HepG2 (cell line): ENCODE measurements around the gene TF. TPM values are rescaled to one million over a fixed set of nuclear protein-coding genes. Genes with fewer than 3 reads are reported as not detected.

ENCODE experiments used
- AHR ChIP-seq: IDR thresholded peaks from 2 replicates; pipeline ENCODE4 v1.6.1; 2018; ENCODE audit warnings: missing genetic modification reagents, missing compliant biosample characterization
- ATF2 ChIP-seq: sonication (generic); formaldehyde crosslinking; IDR thresholded peaks from 2 replicates; pipeline ENCODE4 v1.4.0; 2020; ENCODE audit warnings: missing genetic modification reagents
- CEBPB ChIP-seq: IDR thresholded peaks from 2 replicates; pipeline ENCODE4 v1.6.1; 2011; ENCODE audit warnings: low read depth, low read length, improper control_type of control experiment, borderline replicate concordance
- EHMT2 ChIP-seq: fragments of 200-600 bp; sonication (generic); IDR thresholded peaks from 2 replicates; pipeline ENCODE4 v1.7.0; 2017; ENCODE audit warnings: antibody characterized with exemption, low read depth, low read length, borderline replicate concordance
- HNF1A ChIP-seq, 2 experiments: sonication (generic) in 1 of 2; formaldehyde crosslinking in 1 of 2; IDR thresholded peaks; 2 replicates each; pipeline versions ENCODE4 v1.4.0 to v1.6.1; 2016 to 2020; ENCODE audit warnings: borderline replicate concordance in 1 of 2, low read depth in 1 of 2, mild to moderate bottlenecking in 1 of 2, missing genetic modification reagents in 1 of 2
- MEF2D ChIP-seq: sonication (generic); formaldehyde crosslinking; IDR thresholded peaks from 2 replicates; pipeline ENCODE4 v1.5.1; 2020; ENCODE audit warnings: mild to moderate bottlenecking, missing genetic modification reagents
- MTA3 ChIP-seq: sonication (generic); formaldehyde crosslinking; IDR thresholded peaks from 2 replicates; pipeline ENCODE4 v1.4.0; 2020; ENCODE audit warnings: missing genetic modification reagents
- NFKB2 ChIP-seq: sonication (generic); formaldehyde crosslinking; IDR thresholded peaks from 2 replicates; pipeline ENCODE4 v1.4.0; 2020; ENCODE audit warnings: missing genetic modification reagents, borderline replicate concordance
- POGZ ChIP-seq: sonication (generic); formaldehyde crosslinking; IDR thresholded peaks from 2 replicates; pipeline ENCODE4 v1.4.0; 2020; ENCODE audit warnings: mild to moderate bottlenecking, missing genetic modification reagents
- THYN1 ChIP-seq: sonication (generic); formaldehyde crosslinking; IDR thresholded peaks from 2 replicates; pipeline ENCODE4 v1.8.1; 2023; ENCODE audit warnings: low read depth, mild to moderate bottlenecking, moderate library complexity, missing genetic modification reagents, borderline replicate concordance
- ZBTB7A ChIP-seq: sonication (generic); formaldehyde crosslinking; IDR thresholded peaks from 2 replicates; pipeline ENCODE4 v1.8.0; 2022; ENCODE audit warnings: mild to moderate bottlenecking, missing genetic modification reagents
- ZNF256 ChIP-seq: sonication (generic); formaldehyde crosslinking; conservative IDR thresholded peaks from 2 replicates; pipeline ENCODE4 v1.4.0; 2020; ENCODE audit warnings: missing genetic modification reagents
- ZNF674 ChIP-seq: sonication (generic); formaldehyde crosslinking; IDR thresholded peaks from 2 replicates; pipeline ENCODE4 v1.5.0; 2020; ENCODE audit warnings: low read depth, mild to moderate bottlenecking, missing genetic modification reagents
- polyA plus RNA-seq, 8 experiments: library from polyadenylated mRNA; depleted of rRNA in 3 of 8; stranded (reverse) in 7 of 8; unstranded in 1 of 8; fragments of >200 nt; fragmentation: Illumina TruSeq in 4 of 8; extraction: Trizol in 4 of 8; gene quantifications; 2 replicates each; pipeline versions ENCODE4 v1.2.1 to v1.2.3, GENCODE V29; 2011 to 2016; ENCODE audit warnings: low read depth in 4 of 8, missing spikeins in 1 of 8, mixed read lengths in 1 of 8; ENCODE audit not compliant: insufficient read depth in 1 of 8
- total RNA-seq, 5 experiments: library from RNA; depleted of rRNA; stranded (reverse); fragments of >200 nt; fragmentation: Illumina TruSeq; extraction: Trizol; gene quantifications; 2 replicates each; pipeline ENCODE4 v1.2.3, GENCODE V29; 2016; ENCODE audit warnings: low read depth in 1 of 5
- TF ChIP-seq, protein P1 (sequence below): sonication (generic); formaldehyde crosslinking; IDR thresholded peaks from 2 replicates; pipeline ENCODE4 v1.4.0; 2020; ENCODE audit warnings: missing genetic modification reagents
- TF ChIP-seq, protein P2 (sequence below): sonication (generic); formaldehyde crosslinking; IDR thresholded peaks from 2 replicates; pipeline ENCODE4 v1.4.0; 2020; ENCODE audit warnings: mild to moderate bottlenecking, missing genetic modification reagents

TF gene
- total and polyA plus RNA-seq, 2 of the 13 experiments (the other 11 are each of a cell fraction or from before 2014, with no cell fraction given), result 10,074 to 11,821 TPM

- TF ChIP-seq, protein P1, sequence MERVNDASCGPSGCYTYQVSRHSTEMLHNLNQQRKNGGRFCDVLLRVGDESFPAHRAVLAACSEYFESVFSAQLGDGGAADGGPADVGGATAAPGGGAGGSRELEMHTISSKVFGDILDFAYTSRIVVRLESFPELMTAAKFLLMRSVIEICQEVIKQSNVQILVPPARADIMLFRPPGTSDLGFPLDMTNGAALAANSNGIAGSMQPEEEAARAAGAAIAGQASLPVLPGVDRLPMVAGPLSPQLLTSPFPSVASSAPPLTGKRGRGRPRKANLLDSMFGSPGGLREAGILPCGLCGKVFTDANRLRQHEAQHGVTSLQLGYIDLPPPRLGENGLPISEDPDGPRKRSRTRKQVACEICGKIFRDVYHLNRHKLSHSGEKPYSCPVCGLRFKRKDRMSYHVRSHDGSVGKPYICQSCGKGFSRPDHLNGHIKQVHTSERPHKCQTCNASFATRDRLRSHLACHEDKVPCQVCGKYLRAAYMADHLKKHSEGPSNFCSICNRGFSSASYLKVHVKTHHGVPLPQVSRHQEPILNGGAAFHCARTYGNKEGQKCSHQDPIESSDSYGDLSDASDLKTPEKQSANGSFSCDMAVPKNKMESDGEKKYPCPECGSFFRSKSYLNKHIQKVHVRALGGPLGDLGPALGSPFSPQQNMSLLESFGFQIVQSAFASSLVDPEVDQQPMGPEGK, result peak; percentile 91
- TF ChIP-seq HNF1A (IDR thresholded peaks at IDR 0.05; ENCODE audit: low read depth), result peak; percentile 94
- TF ChIP-seq HNF1A (CRISPR knock-in tag; IDR thresholded peaks at IDR 0.05; ENCODE audit: borderline replicate concordance), result peak; percentile 96
- 0 out of 2 replicates have a peak, but pooled peaks have one; percentile 17 for TF ChIP-seq ZNF256 (CRISPR knock-in tag)
- TF ChIP-seq AHR (CRISPR knock-in tag), result peak; percentile 50; the same call in 1 of the 2 replicates
- peak; percentile 83; the same call in 1 of the 2 replicates for TF ChIP-seq ATF2 (CRISPR knock-in tag)
- TF ChIP-seq POGZ (CRISPR knock-in tag), result peak; percentile 82
- peak; percentile 99 for TF ChIP-seq MEF2D (CRISPR knock-in tag)
- 0 out of 2 replicates have a peak, but pooled peaks have one; percentile 23 for TF ChIP-seq ZBTB7A (CRISPR knock-in tag)
- no peak for TF ChIP-seq ZNF674 (CRISPR knock-in tag)
- TF ChIP-seq, protein P2, sequence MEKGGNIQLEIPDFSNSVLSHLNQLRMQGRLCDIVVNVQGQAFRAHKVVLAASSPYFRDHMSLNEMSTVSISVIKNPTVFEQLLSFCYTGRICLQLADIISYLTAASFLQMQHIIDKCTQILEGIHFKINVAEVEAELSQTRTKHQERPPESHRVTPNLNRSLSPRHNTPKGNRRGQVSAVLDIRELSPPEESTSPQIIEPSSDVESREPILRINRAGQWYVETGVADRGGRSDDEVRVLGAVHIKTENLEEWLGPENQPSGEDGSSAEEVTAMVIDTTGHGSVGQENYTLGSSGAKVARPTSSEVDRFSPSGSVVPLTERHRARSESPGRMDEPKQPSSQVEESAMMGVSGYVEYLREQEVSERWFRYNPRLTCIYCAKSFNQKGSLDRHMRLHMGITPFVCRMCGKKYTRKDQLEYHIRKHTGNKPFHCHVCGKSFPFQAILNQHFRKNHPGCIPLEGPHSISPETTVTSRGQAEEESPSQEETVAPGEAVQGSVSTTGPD (CRISPR knock-in tag), result peak; percentile 43; the same call in 1 of the 2 replicates
- no peak for TF ChIP-seq MTA3
- no peak for TF ChIP-seq THYN1 (CRISPR knock-in tag)
- 0 out of 2 replicates have a peak, but pooled peaks have one; percentile 19 for TF ChIP-seq EHMT2
- TF ChIP-seq NFKB2, result no peak
- TF ChIP-seq CEBPB, result peak; percentile 85
Measured at GRCh38 chr3:133742351-133743091, 3.7 kb upstream of the TF start (continued).
